NCI-H446 (cell line): ENCODE measurements around the gene SATB2.
A peak's percentile ranks its signal among the peaks of the same experiment; 100 is the strongest.

Source experiments
- DNase-seq, 2 experiments: peaks; one replicate each; lab custom pipeline; 2025; lab: John Stamatoyannopoulos, UW

SATB2 gene

DNA sequence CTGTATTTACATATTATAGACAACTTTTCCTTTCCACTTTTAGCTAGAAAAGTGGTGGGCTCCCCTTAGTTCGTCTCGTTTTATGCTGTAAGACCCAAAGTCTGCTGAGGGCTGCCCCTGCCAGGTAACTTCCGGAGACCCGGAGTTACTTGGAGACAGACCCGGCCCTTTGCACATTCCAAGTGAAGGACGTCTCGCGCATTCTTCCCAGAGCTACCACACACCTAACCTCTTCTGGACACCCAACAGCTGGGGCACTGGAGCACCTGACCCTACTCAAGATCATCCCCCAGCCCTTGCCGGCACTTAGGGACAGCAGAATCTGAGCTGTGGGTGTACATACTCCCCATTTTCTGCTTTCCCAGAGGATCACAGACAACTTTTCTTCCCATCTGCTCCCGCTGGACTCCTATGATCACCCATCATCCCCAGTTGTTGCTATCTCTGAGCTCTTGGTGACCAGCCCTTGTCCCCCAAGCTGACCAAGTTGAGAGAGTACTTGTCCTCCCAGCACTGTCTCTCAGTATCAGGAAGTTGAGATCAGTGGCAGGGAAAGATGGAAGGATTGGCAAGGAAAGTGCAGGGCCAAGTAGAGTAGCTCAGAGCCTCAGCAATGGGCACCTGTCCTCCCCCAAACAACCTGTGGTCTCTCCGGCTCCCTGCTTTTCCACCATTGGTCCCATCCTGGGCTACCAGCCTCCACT is 8.4 kb upstream of the SATB2 start:
- no peak for DNase-seq

DNA sequence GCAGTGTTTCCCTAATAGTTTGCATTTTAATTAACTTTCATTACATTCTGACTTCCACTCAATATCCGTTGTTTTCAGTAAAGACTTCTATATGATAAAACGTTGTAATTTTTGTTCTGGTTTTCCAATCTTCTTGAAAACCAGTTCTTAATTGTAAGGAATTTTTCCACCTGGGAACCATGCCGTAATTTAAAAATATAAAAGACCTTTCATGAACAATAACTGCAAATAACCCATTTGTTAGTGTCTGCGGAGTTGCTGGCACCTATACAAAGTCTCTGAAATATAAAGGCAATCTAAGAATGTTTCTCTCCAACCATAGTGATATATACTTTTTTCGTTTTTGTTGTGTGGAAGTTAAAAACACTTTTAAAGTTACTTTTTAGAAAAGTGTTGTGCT is 7.7 kb upstream of the SATB2 start:
- no peak for DNase-seq

DNA sequence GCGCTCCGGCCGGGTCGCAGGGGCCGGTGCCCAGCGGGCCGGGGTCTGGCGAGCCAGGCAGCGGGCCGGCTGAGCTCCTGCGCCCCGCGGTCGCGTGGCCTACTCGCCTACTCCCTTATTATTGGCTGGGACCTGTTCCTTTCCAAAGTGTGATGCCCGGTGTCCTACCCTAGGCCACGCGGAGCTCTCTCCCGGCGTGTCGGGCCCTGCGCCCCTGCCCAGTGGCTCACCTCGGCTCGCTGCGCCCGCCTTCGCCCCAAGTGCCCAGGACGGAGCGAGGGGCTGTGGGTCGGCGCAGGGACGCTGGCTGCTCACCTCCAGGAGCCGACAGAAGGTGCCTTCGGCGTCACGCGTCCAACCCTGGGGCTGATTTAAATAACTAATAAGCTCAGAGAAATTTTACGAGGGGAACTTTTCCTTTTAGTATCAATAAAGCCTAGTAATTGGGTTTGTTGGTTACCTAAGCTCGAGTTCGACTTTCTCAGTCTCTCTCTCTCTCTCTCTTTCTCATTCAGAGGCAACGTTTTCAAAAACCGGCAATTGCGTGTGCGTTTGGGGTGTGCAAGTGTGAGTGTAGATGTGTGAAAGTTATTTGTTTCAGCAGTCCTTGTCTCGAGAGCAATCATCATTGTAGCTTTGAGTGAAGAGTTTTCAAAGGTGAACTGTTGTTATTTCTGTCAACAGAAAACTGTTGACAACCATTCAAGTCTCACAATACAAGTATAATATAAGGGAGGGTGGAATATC is 7.0 kb upstream of the SATB2 start:
- DNase-seq = no peak

DNA sequence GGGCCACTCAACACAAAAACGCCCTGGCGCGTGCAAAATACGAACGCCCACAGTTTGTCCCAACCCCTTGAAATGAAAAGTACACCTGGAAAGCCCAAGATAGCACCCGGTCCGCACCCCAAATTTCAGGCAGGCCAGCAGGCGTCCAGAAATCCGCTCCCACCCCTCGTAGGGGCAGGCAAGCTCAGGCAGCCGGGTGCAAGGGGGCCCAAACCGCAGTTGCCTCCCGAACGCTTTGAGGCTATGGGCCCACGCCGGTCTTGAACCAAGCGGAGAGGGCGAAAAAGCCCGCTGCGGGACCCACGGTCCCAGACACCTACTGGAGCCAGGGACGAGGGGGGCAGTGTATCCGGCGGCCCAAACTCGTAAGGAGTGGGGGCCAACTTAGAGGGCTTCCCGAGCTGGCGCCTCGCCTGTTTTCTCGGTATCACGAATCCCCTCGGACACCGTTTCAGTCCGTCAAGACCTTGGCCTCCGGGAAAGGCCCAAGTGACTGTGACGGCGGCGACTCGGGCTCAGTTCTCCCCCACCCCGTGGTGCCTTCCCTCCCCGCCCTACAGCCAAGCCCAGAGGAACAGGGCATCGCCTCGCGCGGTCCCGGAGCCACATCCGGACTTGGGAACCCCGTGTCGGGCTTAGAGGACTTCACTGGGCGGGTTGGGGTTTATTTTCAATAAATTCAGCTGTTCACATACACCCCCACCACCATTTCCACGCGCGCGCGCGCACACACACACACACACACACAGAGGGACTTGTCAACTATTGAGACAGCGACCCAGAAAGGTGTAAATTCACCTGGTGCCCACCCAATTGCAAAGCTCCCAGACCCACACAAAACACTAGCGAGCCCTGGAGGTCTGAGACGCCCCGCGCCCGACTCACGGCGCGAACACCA is 6.2 kb upstream of the SATB2 start:
- DNase-seq = no peak

DNA sequence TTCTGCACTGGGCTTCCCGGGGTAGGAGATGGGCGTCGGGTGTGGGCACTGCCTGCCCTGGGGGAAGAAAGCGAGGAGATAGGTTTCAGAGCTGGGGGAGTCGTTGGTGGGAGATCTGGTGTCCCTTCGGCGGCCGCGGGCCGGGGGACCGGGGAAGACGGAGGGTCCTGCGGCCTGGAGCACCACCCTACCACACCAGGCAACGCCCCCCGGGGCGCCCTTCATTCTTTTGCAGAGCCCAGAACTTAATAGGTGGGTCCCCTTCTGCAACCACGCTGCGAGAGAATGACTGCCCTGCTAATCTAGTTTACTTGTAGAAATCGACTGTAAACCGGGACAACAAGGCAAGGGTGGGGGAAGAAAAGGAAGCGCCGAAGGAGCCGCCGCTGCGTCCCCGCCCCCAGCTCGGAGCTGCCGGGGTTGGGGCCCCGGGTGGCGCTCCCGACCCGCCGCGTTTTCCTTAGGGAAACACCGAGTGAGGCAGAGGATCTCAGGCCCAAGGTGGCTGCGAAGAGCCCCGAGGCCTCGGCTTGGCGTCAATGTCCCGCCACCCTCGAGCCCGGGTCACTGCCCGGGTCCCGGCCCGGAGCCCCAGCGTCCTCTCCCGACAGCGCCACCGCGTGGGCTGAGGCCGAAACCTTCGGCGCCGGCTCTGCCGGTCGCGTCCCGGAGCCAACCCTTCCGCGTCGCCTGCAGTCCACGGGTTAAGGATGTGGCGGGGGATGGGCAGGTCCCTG is 5.4 kb upstream of the SATB2 start:
- peak in 1 of 2 experiments; percentile 68 for DNase-seq

DNA sequence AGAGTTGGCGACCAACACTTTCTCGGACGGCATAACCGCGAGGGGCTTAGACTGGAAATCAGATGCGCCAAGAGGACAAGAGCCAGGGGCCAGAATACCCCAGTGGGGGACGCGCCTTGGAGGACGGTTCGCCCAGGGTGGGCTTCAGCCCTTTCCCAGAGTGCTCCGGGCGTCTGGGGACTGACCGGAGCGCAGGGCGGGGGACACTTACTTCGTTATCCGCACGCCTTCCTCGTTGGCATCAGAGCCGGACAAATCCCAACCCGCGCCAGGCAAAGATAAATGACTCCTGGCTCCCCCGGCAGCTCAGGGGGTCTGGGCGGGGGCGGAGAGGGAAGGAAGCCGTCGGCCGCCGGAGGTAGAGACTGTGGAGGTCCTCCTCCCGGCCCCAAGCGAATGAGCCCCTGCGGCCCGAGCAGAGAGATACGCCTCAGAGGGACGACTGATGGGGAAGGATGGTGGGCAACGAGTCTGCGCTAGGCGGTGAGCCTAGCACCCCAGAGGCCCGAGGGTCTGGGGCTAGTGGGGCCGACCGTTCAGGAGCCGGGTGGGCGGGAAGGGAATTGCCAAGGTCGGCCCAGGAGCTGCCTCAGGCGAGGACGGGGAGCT is 4.7 kb upstream of the SATB2 start:
- DNase-seq = no peak

DNA sequence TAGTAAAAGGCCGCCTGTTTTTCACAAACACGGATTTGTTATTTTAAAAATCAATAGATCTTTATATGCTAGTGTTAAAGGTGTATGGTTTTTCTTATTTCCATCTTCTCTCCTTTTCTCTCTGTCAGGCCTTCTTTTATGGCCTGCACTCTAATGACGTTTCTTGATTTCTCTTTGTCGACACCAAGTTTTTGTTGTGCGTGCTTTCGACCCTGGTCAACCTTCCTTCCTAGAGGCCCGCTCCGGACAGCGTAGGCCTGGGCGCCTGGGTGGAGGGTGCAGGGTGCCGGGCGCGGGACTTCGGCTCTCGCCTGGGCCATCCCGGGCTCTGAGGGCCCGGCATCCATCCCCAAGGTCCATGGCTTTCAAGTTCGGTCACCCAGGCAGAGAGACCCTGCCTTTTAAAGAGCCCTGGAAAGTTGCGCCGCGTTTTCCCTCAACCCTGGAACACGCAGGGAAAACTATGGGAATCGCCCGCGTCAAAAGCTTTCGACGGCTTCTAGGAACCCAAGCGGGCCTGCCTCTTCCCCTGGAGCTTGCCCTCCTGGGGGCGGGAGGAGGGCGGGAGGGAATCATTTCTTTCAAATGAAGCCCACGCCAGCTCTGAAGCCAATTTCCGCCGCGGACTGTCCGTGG is 4.1 kb upstream of the SATB2 start:
- DNase-seq = no peak

DNA sequence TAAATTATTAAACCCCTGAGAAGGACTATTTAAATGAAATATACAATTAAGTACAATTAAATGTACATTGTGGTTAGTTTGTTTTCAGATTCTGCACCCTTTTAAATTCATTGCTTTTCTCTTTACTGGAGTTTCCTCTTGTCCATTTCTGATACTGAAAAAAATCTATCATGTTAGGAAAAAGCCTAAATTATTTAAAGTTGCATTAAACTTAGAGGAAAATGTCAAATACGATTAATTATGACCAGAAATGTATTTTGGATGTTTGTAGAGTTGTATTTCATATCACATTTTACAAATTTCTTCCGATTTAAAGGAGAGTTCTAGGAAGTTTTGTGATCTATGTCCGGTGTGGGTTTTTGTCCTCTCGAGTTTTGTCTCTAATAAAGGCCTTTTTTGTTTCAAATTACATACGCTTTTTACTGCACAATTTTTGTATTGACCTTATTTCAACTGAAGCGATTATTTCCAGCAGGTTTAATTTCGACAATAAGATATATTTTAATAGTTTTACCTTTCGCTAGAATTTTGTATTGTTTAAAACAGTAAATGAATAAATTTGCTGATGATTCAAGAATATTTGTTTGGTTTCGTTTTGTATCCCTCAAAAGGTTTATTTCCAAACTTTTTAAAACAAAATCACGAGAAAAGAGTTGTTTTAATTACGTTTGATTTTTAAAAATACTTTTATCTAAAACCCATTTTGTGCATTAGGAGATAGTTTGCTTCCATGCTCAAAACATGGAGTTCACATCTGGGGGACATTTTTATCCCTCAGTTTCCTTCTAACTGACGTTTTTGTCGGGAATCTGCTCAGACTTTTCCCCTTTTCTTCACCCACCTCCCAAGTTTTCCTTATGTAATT is 3.3 kb upstream of the SATB2 start:
- DNase-seq = no peak

DNA sequence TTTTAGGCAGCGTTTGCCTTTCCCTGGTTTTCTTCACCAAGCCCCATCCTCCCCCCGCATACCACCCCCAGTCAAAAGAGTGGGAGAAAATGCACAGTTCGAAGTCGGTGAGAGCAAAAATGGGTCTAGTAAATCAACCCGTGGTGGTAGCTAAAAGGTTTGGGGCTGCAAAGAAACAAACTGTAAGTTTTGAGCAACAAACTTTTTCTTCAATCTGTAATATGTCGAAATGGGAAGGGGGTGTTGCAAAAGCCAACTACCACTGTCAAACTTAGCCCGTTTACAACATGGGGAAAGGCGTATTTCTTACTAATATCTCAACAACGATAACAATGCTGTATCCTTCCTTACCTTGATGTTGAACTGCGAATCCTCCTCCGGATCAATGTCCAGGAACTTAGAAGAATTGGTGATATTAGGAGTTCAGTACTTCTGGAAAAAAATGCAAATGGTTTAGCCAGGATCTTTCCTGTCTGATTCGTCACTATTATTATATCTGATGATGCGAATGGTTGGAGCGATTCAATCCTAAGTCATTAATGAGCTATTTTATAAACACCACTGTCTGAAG is 2.4 kb upstream of the SATB2 start:
- no peak for DNase-seq

DNA sequence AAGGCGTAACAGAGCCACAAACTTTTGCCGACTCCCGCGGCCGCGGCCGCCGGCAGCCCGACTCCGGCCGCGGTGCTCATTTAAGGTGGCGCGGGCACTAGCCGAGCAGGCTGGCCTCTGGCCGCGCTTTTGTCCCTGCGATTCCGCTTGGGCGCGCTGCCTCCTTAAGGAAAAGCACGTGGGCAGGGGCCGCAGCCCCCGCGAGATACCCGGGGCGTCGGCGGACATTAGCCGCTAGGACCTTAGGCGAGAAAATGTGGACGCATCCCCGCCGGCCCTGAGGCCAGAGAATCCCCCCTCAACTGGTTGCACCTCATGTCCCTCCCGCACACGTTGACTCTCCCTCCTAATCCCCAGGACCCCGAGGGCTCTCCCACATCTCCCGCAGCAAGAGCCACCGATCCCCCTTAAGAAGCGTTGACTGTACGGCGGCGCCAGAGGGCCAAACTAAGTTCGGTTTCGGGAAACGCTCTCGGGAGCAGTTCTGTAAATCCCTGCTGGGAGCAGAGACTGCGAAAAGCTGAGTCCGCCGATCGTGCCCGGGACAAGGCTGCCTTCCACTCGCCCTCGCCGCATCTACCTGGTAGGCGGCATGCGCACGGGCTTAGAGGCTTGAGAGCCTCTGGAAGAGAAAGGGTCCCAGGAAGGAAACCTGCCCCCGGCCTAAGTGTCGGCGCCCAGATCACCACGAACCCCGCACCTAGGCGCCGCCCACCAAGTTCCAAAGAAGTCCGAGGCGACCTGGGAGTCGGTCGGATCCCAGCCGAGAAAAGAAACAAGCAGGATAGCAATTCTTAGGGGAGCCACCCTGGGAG is 1.8 kb upstream of the SATB2 start:
- DNase-seq = peak; percentile 44 to 80

DNA sequence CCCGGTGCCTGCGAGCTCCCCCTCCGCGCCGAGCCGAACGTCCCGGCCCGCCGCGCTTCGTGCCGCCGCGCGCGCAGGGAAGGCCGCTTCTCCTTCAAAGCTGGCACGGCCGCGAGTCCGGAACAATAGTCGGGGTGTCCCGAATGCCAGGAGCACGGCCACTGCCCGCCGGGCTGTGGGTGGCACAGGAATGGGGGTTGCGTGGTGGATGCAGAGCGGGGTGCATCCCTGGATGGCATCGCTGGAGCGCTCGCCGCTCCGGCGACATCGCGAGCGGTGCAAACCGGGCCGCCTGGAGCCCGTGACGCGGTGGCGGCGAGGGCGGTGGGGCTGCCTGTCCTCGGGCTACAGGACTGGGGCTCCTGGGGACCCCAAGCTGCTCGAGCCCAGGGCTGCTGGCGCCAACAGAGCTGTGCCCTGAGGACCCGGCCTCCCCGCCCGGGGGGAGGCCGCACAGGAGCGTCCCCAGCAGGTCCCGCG is 1.1 kb upstream of the SATB2 start:
- no peak for DNase-seq

DNA sequence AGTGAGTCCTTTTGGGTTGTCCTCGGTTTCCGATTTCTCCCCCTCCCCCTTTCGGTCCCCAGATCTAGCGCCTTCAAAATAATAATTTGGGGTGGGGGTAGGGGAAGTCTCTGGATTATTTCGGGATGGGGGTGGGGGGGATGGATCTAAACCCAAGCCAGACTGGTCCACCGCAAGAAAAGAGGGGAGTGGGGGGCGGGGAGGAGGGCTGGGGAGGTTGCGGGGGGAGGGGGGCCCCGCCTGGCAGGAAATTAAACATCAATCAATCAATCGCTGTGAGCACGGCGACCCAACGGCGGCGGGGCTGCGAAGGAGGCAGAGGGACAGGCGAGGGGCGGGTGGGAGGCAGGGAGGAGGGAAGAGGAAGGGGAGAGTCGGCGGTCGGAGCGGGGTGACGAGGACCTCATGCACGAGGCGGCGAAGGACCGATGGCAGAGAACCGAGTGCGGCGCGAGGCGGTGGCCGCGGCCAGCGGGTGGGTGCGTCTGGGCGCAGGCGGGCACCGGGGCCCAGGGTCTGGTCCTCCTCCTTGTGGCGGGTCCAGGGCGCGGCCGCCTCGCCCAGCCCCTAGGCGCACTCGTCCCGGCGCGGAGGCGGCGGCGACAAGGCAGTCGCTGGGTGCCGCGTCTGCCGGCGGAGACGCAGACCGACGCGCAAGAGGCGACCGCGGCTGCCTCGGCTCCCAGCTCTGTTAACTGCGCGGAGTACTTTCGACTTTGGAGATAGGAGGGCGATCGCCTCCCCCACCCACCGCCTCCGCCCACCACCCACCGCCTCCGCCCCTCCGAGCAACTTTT is 468 bp upstream of the SATB2 start:
- DNase-seq = peak in 1 of 2 experiments; percentile 48

DNA sequence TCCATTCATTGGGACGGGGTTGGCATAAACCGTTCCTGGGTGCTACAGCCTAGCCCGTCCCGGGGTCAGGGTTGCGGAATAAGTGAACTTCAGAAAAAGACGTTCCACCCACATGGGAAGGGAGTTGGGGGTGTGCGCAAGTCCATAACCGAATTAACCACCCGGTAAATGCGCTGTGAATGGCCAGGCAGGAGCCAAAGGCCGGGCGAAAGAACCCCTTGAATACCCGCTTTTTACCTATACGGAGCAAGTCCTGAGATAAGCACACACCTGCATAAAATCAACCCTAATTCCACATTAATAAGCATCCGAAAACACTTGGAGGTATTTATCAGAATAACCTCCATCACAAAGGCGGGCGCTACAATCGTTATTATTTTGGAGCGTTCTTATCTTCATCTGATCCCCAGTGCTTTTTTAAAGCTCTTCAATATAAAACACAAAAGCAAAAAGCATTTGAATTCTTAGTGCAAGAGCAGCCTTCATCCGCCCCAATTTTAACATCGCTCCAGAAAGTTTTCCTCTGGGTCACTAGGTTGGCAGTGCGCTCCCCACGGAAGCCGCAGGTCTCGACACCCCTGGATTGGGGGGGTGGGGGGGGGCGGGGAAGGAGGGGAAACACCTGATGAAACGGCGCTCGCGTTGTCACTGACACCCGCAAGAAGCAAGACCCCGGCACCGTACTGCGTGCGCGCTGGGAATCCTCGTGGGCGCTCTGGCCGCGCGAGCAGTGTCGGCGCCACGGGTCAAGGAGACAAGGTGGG is 1.2 kb downstream of the SATB2 start:
- DNase-seq = no peak

DNA sequence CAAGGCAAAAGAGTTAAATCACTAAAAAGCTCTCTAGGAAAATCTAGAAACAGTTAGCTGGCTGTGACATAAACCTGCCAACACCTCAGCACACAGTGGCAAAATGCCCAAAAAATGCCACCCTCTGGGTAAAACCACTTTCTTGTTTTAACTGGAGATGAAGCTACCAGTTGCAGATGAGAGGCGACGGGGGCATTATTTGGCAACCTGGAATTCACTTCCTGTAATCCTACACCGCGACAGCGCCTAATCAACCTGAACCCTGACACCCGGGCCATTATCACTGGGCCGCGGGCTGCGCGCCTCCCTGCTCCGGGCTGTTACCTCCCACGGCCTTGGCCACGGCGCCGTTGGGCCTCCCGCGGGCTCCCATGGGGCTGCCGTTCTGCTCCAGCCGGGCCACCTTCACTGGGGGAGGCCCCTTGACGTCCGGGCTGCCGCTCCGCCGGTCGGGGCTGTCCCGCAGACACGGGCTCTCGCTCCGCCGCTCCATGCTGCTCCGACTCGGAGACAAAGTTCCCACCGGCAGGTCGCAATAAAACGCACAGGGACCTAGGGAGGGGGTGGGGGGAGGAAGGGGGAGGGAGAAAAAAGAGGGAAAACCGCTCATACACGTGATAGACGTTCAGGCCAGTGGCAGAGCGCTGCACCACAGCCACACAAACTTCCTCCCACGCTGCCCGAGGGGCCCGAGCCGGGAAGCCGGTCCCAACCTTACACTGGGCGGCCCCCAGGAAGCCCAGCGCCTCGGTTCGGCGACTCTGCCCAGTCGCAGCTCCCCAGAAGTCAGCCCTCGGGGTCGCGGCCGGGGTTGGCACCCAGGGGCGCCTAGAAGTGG is 2.0 kb downstream of the SATB2 start:
- peak in 1 of 2 experiments; percentile 30 for DNase-seq

DNA sequence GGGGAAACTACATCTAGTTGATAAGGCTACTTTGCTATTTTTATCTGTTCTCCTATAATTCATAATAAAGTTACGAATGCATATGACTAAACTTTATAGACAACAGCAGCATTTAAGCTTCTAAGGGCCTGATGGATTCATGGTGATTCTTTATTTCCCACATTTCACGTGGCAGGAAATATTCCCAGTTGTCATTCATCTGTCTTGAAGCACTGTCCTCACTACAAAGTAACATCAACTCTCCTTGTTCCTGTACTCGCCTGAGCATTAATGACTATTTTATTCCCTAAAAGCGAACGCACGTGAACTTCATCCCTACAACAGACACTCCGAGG is 2.6 kb downstream of the SATB2 start:
- no peak for DNase-seq

DNA sequence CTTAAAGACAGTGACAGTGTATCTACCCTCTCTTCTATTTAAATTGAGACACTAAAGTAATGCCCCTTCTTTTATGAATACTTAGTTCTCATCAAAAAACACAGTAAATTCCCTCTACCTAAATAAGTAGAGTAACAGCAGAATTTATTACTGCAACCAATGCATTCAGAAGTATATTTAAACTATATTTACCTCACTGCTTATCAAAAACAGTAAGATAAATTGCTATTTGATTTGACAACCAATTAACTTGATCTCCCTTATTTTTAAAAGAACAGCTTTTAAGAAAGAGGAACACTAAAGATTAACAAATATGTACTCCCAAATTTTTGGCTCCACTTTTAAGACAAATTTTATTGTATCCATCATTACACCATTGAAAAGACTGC is 4.8 kb downstream of the SATB2 start:
- DNase-seq = no peak
